CD4-positive, alpha-beta T cell treated with Interferon gamma for 1 hour (primary cell): ENCODE results near the gene CASP14.
A peak's percentile ranks its signal among the peaks of the same experiment; 100 is the strongest.
"Not testable (repeated sequence)": the region's sequence is repeated elsewhere in the genome, so short reads cannot be mapped to it uniquely, and the experiment has no call there.

Experiments
- DNase-seq: peaks from one replicate; pipeline ENCODE4 v3.0.0-alpha.2; 2020

CASP14 gene

DNA sequence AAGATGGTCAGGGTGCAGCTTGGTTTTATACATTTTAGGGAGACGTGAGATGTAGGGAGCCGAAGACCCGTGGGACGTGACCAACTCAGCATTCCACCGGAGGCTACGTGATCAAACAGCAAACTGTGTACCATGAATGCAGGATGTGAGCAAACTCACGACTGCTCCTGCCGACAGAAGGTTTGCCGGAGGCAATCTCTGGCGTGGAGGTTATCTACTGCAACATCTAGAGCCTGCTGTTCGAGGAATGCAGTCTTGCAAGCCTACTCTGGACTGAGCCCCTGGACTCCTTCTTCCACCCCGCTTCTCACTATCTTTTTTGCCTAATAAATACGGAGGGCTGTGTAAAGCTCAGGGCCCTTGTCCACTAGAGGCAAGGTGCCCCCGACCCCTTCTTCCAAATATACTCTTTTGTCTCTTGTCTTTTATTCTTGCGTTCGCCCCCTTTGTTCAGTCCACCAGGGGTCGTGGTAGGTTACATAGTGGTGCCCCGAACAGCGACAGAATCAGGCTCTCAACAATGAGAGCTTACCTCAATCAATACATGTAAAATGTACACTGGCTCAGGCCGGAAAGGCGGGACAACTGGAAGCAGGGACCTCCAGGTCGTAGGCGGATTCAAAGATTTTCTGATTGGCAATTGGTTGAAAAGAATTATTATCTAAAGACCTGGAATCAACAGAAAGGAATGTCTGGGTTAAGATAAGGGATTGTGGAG is 23.8 kb downstream of the CASP14 start:
- no peak for DNase-seq

DNA sequence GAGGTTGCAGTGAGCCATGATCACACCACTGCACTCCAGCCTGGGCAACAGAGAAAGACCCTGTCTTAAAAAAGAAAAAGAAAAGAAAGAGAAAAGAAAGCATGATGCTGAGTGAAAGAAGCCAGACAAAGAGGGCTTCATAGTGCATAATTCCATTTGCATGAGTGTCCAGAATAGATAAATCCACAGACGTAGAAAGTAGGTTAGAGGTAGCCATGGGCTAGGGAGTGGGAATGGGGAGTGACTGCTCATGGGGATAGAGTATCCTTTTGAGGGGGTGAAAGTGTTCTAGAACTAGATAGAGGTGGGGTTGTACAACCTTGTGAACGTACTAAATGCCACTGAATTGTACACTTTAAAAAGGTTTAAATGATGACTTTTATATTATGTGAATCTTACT is 25.1 kb downstream of the CASP14 start:
- no peak for DNase-seq

DNA sequence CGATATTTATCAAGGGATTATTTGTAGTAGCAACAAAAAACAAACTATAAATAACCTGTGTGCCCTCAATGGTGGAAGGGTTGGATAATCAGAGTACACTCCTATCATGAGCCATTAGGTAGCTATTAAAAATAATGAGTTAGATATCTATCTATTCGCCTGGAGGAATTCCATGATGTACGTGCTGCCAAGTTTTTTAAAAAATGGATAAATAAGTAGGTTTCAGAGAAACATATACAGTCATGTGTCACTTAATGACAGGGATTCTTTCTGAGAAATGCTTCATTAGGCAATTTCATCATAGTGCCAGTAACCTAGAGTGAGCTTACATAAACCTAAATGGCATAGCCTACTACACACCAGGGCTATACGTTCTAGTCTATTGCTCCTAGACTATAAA is 26.5 kb downstream of the CASP14 start:
- no peak for DNase-seq

DNA sequence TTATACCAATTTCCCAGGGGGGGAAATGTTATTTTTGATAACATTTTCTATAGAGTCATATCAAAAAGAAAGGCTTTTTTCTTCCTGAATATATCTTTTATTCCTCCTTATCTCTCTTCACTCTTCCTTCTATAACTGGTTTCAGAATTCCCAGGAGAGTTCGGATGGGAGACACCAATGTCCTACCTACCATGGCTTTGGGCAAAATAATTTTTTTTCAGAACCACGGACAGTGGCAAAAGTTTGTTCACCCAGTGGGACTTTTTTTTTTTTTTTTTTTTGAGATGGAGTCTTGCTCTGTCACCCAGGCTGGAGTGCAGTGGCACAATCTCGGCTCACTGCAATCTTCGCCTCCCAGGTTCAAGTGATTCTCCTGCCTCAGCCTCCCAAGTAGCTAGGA is 30.7 kb downstream of the CASP14 start:
- DNase-seq = not testable (repeated sequence)

DNA sequence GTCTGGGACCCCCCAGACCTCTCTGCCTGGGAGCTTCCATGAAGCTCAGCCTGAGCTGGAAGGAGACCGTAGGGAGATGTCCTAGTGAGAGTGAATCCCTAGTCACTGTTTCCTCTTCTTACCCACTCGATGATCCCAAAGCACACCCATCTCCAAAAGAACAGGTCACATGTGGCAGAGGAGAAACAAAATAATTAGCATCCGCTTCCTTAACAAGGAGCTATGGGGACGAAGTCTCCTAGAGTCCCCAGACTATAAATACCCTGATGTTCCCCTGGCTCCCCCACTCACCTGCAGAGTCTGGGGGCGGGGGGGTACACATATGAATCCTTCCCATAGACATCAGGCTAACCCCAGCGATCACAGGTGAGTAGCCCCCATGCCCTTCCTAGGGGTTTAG is 32.6 kb downstream of the CASP14 start, which contains the start of gene OR1I1:
OR1I1 (plus strand) TSS at position 301 of the 400 bp plus-strand sequence. CDS start 4,855 bp downstream, outside the sequence.
- no peak for DNase-seq

DNA sequence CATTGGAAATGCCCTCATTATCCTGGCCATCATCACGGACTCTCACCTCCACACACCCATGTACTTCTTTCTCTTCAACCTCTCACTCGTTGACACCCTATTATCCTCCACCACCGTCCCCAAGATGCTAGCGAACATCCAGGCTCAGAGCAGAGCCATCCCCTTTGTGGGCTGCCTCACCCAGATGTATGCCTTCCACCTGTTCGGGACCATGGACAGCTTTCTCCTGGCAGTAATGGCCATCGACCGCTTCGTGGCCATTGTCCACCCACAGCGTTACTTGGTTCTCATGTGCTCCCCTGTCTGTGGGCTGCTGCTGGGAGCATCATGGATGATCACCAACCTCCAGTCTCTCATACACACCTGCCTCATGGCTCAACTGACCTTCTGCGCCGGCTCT is 37.9 kb downstream of the CASP14 start:
- no peak for DNase-seq

DNA sequence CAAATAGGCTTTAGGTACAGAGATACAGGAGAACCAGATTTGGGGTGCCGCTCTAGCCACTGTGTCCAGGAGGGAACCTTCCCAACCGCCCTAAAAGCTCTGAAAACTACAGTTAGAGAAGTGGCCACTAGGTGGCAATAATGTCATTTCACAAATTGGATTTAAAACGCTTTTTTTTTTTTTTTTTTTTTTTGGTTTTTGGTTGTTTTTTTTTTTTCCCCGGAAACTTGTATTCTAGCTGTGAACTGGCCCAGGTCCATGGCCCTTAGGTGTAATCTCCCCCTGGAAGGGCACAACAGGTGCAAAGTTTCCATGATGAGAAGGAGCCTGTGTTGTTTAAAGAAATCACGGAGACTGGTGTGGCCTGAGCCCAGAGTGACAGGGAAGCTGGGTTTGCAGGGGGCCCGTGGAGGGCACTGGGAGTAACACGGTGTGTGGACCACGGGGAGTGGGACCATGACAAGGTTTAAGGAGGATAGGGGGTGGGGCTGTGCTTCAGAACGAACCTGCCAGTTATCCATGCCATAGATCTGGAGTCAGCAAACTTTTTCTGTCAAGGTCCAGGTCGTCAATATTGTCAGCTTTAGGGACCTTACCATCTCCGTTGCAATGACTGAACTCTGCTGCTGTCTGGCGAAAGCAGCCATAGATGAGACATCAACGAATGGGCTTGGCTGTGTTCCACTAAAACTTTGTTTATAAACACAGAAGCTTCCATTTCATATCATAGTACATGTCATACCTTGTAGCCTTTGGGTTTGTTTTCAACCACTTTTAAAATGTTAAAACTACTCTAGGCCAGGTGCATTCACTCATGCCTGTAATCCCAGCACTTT is 42.9 kb downstream of the CASP14 start:
- DNase-seq = peak; percentile 20

DNA sequence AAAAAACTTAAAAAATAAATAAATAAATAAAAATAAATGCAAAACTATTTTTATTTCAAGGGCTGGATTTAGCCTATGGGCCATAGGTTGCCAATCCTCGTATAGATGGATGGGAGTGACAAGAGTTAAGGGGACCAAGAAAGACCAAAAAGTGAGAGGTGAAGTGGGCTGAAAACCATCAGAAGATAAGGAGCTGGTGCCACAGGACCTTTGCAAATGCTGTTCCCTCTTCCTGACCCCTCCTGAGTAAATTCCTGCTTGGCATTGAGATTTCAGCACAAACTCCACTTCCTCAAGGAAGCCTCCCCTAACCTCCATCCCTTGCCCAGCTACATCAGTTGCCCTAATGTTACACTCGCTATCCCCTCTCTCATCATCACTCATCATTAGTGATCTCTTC is 43.7 kb downstream of the CASP14 start:
- DNase-seq = no peak

DNA sequence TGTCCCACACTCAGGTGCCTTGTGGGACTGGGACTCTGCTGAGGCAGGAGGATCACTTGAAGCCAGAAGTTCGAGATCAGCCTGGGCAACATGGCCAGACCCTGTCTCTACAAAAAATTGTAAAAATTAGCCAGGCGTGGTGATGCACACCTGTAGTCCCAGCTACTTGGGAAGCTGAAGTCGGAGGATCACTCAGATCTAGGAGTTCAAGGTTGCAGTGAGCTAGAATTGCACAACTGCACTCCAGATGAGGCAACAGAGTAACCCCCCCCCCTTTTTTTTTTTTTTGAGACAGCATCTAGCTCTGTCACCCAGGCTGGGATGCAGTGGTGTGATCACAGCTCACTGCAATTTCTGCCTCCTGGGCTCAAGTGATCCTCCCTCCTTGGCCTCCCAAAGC is 46.9 kb downstream of the CASP14 start:
- no peak for DNase-seq

DNA sequence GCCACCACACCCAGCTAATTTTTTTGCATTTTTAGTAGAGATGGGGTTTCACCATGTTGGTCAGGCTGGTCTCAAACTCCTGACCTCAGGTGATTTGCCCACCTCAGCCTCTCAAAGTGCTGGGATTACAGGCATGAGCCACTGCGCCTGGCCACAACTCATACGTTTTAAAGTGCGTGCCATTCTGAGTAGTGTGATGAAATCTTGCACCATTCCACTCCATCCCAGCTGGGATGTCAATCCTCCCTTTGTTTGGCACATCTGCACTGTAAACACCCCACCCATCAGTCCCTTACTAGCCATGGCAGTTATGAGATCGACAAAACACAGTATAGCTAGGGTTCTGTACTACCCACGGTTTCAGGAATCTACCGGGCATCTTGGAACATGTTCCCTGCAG is 48.7 kb downstream of the CASP14 start:
- not testable (repeated sequence) for DNase-seq

DNA sequence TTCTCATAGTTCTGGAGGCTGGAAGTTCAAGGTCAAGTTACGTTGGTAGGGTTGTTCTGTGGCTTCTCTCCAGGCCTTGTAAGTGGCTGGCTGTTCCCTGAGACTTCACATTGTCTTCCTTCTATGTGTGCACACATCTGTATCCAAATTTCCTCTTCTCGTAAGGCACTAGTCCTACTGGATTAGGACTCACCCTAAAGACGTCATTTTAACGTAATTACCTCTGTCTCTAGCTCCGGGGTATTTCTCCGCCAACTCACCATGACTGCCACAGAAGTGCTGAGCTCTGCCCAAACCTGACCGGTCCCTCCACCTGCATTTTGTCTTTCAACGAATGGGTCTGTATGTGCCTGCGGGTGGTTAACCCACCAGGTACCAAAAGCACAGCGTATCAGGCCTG is 49.2 kb downstream of the CASP14 start:
- no peak for DNase-seq

DNA sequence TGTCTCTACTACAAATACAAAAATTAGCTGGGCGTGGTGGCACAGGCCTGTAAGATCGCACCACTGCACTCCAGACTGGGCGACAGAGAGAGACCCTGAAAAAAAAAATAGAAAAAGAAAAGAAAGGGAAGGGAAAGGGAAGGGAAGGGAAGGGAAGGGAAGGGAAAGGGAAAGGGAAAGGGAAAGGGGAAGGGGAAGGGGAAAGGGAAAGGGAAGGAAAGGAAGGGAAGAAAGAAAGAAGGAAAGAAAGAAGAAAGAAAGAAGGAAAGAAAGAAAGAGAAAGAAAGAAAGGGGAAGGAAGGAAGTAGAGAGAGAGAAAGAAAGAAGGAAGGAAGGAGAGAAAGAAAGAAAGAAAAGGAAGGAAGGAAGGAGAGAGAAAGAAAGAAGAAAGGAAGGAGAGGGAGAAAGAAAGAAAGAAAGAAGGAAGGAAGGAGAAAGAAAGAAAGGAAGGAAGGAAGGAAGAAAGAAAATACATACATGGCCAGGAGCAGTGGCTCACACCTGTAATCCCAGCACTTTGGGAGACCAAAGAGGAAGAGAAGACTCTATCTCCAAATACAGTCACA is 49.8 kb downstream of the CASP14 start:
- no peak for DNase-seq

DNA sequence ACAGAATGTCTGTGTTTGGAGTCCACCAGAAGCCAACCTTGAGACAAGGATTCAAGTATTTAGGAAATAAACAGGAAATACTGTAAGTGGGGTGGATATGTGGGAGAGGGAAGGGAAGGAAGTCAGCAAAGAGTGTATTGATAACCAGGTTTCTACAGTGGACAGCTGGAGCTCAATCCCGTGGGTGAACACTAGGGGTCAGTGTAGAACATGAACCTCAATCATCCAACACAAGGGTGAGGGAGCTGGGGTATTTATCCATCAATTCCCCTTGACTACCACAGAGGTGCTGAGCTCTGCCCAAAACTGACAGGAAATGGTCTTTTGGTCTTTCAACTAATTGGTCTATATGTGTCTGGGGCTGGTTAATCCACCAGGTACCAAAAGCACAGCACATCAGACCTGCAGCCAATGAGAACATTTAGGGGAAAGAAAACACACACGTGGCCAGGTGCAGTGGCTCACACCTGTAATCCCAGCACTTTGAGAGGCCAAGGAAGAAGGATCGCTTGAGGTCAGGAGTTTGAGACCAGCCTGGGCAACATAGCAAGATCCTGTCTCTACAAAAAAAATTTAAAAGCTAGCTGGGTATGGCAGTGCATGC is 52.3 kb downstream of the CASP14 start:
- peak; percentile 29 for DNase-seq

DNA sequence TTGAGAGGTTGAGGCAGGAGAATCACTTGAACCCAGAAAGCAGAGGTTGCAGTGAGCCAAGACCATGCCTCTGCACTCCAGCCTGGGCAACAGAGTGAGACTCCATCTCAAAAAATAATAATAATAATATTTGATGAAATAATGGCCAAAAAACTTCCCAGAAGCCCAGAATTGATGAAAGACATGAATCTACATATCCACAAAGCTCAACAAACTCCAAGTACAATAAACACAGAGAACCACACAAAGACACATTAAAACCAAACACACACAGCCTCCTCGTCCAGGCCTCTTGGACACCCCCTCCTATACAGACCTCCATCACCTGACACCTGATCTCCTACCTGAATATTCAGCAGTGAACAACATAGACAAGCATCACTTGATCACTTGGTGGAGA is 54.7 kb downstream of the CASP14 start:
- no peak for DNase-seq

DNA sequence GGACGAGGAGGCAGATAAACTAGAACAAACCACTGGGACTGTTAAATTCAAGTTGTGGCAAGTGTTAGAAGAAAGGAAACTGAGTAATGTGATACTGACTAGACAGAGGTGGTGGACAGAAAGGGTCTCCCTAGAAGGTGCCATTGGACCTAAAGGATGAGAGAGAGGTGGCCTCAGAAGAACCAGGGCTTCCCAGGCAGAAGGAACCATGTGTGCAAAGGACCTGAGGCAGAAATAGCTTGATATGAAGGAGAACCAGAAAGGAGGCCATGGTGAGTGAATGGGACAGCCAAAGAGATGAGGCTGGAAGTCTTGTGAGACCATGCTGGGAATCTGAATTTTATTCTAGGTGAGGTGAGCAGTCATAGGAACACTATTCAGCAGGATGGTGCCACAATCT is 55.1 kb downstream of the CASP14 start:
- DNase-seq = no peak

DNA sequence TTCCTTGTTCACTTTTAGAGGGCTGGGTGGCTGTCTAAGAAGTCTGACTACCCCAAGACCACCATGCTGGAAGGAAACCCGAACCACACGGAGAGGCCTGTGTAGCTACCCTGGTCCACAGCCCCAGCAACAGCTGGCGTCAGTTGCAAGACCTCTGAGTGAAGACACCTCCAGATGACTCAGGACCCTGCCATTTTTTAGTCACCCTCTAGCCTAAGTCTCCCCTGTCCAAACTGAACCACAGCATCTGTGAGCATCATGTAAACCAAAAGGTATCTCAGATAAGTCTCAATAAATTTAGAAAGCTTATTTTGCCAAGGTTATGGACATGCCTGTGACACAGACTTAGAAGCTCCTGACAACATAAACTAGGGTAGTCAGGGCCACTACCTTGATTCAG is 55.8 kb downstream of the CASP14 start:
- no peak for DNase-seq

DNA sequence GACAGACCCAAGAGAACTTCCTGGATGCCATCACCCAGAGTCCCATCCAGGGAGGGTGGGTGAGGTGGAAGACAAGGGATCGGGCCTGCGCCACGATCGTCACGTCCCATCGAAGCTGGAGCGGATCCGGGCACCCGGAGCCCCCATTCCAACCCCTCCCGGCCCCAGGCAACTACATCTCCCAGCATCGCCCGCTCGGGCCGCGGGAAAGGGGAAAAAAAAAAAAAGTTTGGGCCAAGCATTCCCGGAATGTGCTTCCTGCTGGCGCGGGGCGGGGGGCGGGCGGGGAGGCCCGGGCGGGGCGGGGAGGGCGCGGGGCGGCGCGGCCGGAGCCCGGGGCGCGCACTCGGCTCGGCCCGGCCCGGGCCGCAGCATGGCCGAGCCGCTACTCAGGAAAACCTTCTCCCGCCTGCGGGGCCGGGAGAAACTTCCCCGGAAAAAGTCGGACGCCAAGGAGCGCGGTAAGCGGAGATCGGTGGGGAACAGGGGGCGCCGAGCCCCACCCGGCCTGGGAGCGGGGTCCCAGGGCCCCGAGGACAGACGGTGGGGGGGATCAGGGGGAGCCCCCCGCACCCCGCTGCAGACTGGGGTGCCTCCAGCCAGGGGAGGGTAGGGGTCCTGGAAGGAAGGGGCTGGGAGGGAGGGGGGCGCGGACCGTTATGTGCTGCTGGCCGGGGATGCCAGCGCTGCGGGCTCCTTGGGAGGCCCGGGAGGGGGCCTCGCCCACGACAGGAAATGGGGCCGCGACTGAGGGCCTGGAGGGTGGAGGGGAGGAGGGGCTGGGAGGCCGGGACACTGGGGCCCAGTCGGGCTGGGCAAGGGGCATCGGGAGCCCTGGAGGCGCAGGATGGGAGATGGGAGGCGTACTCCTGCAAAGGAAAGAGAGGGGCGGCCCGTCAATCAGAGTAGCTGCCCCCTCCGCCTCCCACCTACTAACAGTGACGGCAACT is 58.1 kb downstream of the CASP14 start, which contains the start of gene SYDE1:
SYDE1 (plus strand) TSS at position 341 of the 950 bp plus-strand sequence; CDS start at position 374, 33 bp downstream.
- DNase-seq = no peak
